HG03575 (cell line): ENCODE data around the gene CENPP.

Source experiments
- ATAC-seq: cut with Tn5 transposase; IDR thresholded peaks from one replicate; pipeline ENCODE4 v1.9.1; 2021; ENCODE audit not compliant: unreplicated experiment, insufficient number of reproducible peaks, low FRiP score; ENCODE audit errors: extremely low read depth

Gene CENPP

GRCh38 chr9:92516521-92516920 lies 190.8 kb downstream of the CENPP start:
- ATAC-seq: no peak

- ATAC-seq: no peak
These were observed 191.3 kb downstream of the CENPP start for GRCh38 chr9:92517046-92517445.

DNA sequence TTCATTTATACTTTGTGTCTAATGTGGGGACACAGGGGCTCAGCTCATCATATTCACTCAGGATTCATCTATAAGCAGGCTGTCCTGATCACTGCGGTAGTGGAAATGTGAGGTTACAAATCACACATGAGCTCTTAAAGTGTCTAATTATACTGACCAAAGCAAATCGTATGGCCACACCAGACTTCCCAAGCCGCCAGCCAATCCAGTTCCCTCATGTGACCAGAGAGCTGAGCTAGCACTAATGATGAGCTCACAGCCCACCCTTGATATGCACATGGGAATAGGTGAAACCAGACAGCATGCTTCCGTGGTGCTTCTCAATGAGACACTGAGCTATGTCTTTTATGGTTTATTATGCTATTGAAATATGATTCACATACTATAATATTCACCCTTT lies 192.4 kb downstream of the CENPP start:
- ATAC-seq: no peak

DNA sequence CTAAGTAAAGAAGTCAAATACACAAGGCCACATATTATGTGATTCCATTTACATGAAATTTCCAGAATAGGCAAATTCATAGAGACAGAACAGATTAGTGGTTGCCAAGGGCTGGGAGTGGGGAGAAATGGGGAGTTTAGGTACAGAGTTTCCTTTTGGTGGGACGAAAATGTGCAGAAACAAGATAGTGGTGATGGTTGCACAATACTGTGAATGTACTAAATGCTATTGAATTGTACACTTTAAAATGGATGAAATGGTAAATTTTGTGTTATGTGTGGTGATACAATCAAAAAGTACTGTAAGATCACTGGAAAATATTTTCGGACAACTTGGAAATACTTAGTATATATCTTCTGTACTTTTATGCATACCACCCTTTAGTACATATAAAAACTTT lies 195.1 kb downstream of the CENPP start:
- no peak for ATAC-seq

- no peak for ATAC-seq
These were observed 197.5 kb downstream of the CENPP start for GRCh38 chr9:92522983-92523970.

DNA sequence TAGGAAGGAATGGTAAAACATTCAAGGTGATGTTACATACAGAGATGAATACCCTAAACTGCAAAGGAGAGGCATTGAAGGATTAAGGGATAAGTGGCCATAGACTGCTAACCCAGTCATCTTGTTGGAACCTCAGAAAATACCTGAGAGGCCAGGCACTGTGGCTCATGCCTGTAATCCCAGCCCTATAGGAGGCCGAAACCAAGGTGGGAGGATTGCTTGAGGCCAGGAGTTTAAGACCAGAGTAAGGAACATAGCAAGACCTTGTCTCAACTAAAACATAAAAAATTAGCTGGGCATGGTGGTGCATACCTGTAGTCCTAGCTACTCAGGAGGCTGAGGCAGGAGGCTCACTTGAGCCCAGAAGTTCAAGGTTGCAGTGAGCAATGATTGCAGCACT lies 199.1 kb downstream of the CENPP start:
- no peak for ATAC-seq

DNA sequence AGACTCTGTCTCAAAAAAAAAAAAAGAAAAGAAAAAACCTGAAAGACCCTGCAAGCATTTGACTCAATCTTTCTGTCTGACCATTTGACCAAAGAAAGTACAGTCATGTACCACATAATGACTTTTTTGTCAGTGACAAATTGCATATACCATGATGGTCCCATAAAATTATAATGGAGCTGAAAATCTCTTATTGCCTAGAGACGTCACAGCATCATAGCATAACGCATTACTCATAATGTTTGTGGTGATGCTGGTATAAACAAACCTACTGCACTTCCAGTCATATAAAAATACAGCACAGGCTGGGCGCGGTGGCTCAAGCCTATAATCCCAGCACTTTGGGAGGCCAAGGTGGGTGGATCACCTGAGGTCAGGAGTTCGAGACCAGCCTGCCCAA lies 199.6 kb downstream of the CENPP start:
- ATAC-seq: no peak

DNA sequence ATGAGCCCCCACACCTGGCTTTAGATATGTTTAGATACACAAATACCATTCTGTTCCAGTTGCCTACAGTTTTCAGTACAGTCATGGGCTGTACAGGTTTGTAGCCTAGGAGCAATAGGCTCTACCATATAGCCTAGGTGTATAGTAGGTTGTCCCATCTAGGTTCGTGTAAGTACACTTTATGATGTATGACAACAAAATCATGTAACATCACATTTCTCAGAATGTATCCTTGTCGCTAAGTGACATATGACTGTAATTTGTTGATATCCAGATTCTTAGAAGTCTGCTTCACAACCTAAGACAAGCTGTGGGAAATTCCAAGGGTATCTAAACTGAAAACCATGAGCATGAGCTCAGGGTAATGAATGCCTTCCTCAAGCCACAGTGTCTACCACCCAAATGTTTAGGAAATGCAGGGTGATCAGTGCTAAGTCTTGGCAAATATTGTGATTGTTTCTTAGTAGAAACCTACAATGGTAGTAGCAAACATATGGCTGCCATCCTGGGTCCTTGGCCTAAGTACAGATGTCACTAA lies 201.6 kb downstream of the CENPP start:
- no peak for ATAC-seq

- no peak for ATAC-seq
These were observed 202.2 kb downstream of the CENPP start for GRCh38 chr9:92527832-92528521.

- ATAC-seq: no peak
These were observed 202.7 kb downstream of the CENPP start for GRCh38 chr9:92528522-92528849.

DNA sequence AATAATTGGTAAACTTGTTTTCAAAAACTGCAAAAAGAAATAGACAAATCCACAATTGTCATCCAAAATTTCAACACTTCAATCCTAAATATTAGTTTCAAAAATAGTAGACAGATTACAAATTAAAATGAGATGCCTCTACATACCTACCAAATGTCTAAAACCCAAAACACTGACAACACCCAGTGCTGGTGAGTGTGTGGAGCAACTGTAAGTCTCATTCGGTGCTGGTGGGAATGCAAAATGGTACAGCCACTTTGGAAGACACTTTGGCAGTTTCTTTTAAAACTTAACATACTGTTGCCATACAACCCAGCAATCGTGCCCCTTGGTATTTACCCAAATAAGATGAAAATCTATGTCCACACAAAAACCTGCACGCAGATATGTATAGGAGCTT lies 203.4 kb downstream of the CENPP start:
- ATAC-seq: no peak

DNA sequence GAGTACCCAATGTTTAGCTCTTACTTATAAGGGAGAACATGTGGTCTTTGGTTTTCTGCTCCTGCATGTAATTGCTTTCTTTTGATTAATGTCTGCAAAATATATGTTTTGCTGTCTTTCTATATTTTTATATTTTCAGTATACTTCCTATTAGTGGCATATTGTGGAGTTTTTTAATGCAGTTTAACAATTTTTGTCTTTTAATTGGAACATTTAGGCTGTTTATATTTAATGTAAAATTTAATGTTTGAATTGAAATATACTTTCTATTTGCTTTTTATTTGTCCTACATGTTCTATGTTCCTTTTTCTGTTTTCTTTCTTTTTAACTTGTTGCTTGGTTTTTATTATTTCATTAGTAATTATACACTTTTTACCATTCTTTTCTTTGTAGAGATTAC lies 205.1 kb downstream of the CENPP start:
- ATAC-seq: no peak

GRCh38 chr9:92534204-92534603 lies 208.5 kb downstream of the CENPP start:
- ATAC-seq: no peak

DNA sequence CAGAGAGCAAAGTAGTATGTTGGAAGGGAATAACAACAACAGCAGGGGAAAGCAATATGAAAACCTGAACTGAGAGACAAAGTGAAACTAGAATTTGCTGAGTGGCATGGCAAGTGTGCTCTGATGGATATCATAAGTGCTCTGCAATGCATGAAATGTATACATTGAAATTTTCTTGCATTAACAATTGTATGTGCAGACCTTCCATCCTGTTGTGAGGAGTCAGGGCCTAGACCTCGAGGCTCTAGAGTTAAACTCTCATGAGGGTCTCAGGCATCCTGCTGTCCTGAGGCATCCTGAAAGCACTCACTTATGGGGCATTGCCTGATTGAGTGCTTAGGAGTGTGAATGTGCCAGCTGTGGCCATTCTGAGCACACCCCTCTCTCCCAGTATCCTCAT lies 208.9 kb downstream of the CENPP start:
- ATAC-seq: no peak

- ATAC-seq: no peak
These were observed 210.4 kb downstream of the CENPP start, which contains the start of gene ECM2 for GRCh38 chr9:92535940-92536850. Gene ECM2 (minus strand): TSS chr9:92535990. CDS start chr9:92522866, 13,124 bp downstream.

GRCh38 chr9:92538541-92538940 lies 212.8 kb downstream of the CENPP start:
- ATAC-seq: no peak

- no peak for ATAC-seq
These were observed 218.2 kb downstream of the CENPP start for GRCh38 chr9:92543972-92544371.

GRCh38 chr9:92545002-92545510 lies 219.3 kb downstream of the CENPP start:
- ATAC-seq: no peak

GRCh38 chr9:92547356-92547755 lies 221.6 kb downstream of the CENPP start:
- ATAC-seq: no peak
